ENCODE data around the gene AP3S1. TPM values are rescaled to one million over a fixed set of nuclear protein-coding genes. Genes with fewer than 3 reads are reported as not detected.

The AP3S1 gene
- total RNA-seq, 4 donors from 2014 or later, result 59.2 to 207 (median 149) TPM

DNA sequence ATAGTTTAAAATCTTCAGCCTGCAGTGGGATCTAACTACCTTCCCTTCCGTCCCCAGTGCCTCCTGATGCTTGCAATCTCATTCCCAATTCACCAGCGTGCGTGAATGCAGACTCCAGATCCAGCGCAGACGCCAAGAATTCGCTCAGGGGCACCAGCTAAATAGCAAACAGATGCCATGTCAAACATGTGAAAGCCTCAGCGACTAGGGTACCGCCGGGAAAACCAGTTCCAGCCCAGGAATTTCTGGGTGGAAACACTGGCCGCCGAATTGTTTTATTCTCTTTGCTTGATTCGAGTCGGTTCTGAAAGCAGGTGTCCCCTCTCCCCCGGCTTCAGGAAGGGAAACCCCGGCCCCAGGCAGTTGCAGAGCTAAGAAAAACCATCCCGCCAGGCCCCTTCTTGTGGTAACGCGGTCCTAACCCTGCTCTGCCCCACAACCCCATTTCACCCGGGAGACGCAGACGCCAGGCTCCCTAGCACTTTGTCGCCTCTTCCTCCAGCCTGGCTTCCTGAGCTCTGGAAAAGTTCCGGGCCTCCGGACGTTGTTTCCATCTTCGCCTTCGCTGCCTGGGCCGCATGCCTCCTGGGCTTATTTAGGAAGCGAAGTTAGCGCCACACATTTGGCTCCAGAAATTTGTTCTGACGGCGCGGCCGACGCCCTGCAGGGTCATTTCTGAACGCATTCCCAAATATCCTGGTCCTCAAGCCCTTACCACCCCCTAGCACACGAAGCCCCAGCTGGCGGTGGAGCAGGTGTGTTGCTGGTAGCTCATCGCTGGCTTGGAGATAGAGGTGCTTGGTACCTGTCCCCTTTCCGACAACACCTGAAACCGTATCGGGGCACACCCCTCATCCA lies 119.9 kb downstream of the AP3S1 start:
- TF ChIP-seq, protein P1, sequence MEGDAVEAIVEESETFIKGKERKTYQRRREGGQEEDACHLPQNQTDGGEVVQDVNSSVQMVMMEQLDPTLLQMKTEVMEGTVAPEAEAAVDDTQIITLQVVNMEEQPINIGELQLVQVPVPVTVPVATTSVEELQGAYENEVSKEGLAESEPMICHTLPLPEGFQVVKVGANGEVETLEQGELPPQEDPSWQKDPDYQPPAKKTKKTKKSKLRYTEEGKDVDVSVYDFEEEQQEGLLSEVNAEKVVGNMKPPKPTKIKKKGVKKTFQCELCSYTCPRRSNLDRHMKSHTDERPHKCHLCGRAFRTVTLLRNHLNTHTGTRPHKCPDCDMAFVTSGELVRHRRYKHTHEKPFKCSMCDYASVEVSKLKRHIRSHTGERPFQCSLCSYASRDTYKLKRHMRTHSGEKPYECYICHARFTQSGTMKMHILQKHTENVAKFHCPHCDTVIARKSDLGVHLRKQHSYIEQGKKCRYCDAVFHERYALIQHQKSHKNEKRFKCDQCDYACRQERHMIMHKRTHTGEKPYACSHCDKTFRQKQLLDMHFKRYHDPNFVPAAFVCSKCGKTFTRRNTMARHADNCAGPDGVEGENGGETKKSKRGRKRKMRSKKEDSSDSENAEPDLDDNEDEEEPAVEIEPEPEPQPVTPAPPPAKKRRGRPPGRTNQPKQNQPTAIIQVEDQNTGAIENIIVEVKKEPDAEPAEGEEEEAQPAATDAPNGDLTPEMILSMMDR (IDR thresholded peaks at IDR 0.05), result no peak
- TF ChIP-seq POLR2A (IDR thresholded peaks at IDR 0.05), result no peak
- intact Hi-C loops (cut with DNase I), result no loop called here
- Histone ChIP-seq H3K4me1 (peaks cover 9 to 19% of the 10 kb centered on the region in 2 donors), H3K27ac (no peak overlapping the region), H3K36me3 (no peaks in the 10 kb centered on the region), H3K9me3 (no peaks in the 10 kb centered on the region), H3K27me3 (peaks cover 17% of the 10 kb centered on the region), H3K4me3 (replicated peaks in 1 of 3) (no peak overlapping the region)
- peak in 1 of 2 donors; percentile 2 for DNase-seq
- 9 to 10% methylated on average over 26 to 38 of the region's 42 CpGs for WGBS, 2 donors

- H3K27me3 ChIP-seq, result peaks cover 17% of the 10 kb centered on the region
- TF ChIP-seq, protein P1 (IDR thresholded peaks at IDR 0.05), result no peak
- TF ChIP-seq POLR2A (IDR thresholded peaks at IDR 0.05), result no peak
- H3K4me1 ChIP-seq, result peaks cover 9 to 19% of the 10 kb centered on the region in 2 donors
- no peaks in the 10 kb centered on the region for H3K36me3 ChIP-seq
- intact Hi-C loops (cut with DNase I), result no loop called here
- H3K27ac ChIP-seq, result no peak within 1 kb of the TSS
- DNase-seq, result no peak
- WGBS, 2 donors, result 5 to 15% methylated on average over 4 to 15 of the region's 18 CpGs
- H3K9me3 ChIP-seq, result no peaks in the 10 kb centered on the region
- H3K4me3 ChIP-seq (replicated peaks in 1 of 3), result peak within 1 kb of the TSS in 2 of 3 donors; percentile 1 to 16
Measured at GRCh38 chr5:115962239-115962564, 120.5 kb downstream of the AP3S1 start, which contains the start of gene LVRN. TSS of gene LVRN (plus strand) at chr5:115962475. CDS start at chr5:115962618, 143 bp downstream.

GRCh38 chr5:115962565-115963402 lies 121.0 kb downstream of the AP3S1 start:
- H3K4me3 ChIP-seq (replicated peaks in 1 of 3), result peak overlapping the region in 2 of 3 donors; percentile 1 to 16
- no peaks in the 10 kb centered on the region for H3K36me3 ChIP-seq
- WGBS, 2 donors, result 2 to 4% methylated on average over 14 to 46 of the region's 71 CpGs
- peaks cover 17% of the 10 kb centered on the region for H3K27me3 ChIP-seq
- TF ChIP-seq, protein P1 (IDR thresholded peaks at IDR 0.05), result no peak
- TF ChIP-seq POLR2A (IDR thresholded peaks at IDR 0.05), result no peak
- H3K27ac ChIP-seq, result no peak overlapping the region
- intact Hi-C loops (cut with DNase I), result no loop called here
- H3K9me3 ChIP-seq, result no peaks in the 10 kb centered on the region
- DNase-seq, result peak; percentile 17 to 27
- peaks cover 9 to 19% of the 10 kb centered on the region in 2 donors for H3K4me1 ChIP-seq

GRCh38 chr5:115963566-115963965 lies 121.8 kb downstream of the AP3S1 start:
- no peak for TF ChIP-seq POLR2A (IDR thresholded peaks at IDR 0.05)
- TF ChIP-seq, protein P1 (IDR thresholded peaks at IDR 0.05), result no peak
- Histone ChIP-seq H3K27ac (no peak overlapping the region), H3K9me3 (no peaks in the 10 kb centered on the region), H3K27me3 (peaks cover 17% of the 10 kb centered on the region), H3K4me3 (replicated peaks in 1 of 3) (no peak overlapping the region), H3K36me3 (no peaks in the 10 kb centered on the region), H3K4me1 (peaks cover 9 to 19% of the 10 kb centered on the region in 2 donors)
- DNase-seq, result peak; percentile 4 to 15
- 21 to 30% methylated on average over 17 of the region's 17 CpGs for WGBS, 2 donors
- intact Hi-C loops (cut with DNase I), result no loop called here

Other genes starting within 250 kb of the AP3S1 start
- 1 to 10 TPM; 1.1 to 2.0 (median 1.5) TPM for gene TICAM2, start 239.5 kb upstream of the AP3S1 start, total RNA-seq
- 100 to 1,000 TPM; 137 to 198 (median 168) TPM for gene TMED7, start 215.9 kb upstream of the AP3S1 start, total RNA-seq
- gene CDO1, start 25.3 kb upstream of the AP3S1 start, total RNA-seq, result 10 to 100 TPM in 3 of 4 donors, 1 to 10 TPM in 1; 4.0 to 40.4 (median 24.0) TPM
- 10 to 100 TPM; 42.0 to 98.7 (median 68.1) TPM for gene ATG12, start 370 bp upstream of the AP3S1 start, total RNA-seq
- 1 to 10 TPM in 3 of 4 donors, under 1 TPM in 1; 0.67 to 4.7 (median 2.2) TPM for gene LVRN, start 120.5 kb downstream of the AP3S1 start, total RNA-seq
- not detected for gene ARL14EPL, start 190.5 kb downstream of the AP3S1 start, total RNA-seq
- gene COMMD10, start 243.1 kb downstream of the AP3S1 start, total RNA-seq, result 10 to 100 TPM; 51.9 to 73.5 (median 60.7) TPM